ENCODE measurements around the gene LSM14B.
A peak's percentile ranks its signal among the peaks of the same experiment; 100 is the strongest.

Gene LSM14B

GRCh38 chr20:62156254-62156556 lies 33.9 kb downstream of the LSM14B start:
- DNase-seq (ENCODE audit: low read depth) = no peak
- TF ChIP-seq MAX (IDR thresholded peaks at IDR 0.05; ENCODE audit: low read depth, low read length) = no peak
- TF ChIP-seq CTCF (IDR thresholded peaks at IDR 0.05; ENCODE audit: low read depth, low read length) = no peak
- no peak for TF ChIP-seq POLR2A (IDR thresholded peaks at IDR 0.05; ENCODE audit: extremely low read depth, insufficient read length)
- TF ChIP-seq MYC (IDR thresholded peaks at IDR 0.05; ENCODE audit: low read depth, low read length) = no peak
- H3K4me3 ChIP-seq (ENCODE audit: low read depth, low read length) = no peak overlapping the region

GRCh38 chr20:62156592-62157386 lies 34.5 kb downstream of the LSM14B start:
- H3K4me3 ChIP-seq (ENCODE audit: low read depth, low read length) = no peak overlapping the region
- TF ChIP-seq POLR2A (IDR thresholded peaks at IDR 0.05; ENCODE audit: extremely low read depth, insufficient read length) (no peak), CTCF (IDR thresholded peaks at IDR 0.05; ENCODE audit: low read depth, low read length) (peak; percentile 62)
- DNase-seq (ENCODE audit: low read depth) = peak; percentile 69

GRCh38 chr20:62157387-62158087 lies 35.3 kb downstream of the LSM14B start:
- DNase-seq (ENCODE audit: low read depth) = no peak
- no peak overlapping the region for H3K4me3 ChIP-seq (ENCODE audit: low read depth, low read length)
- TF ChIP-seq POLR2A (IDR thresholded peaks at IDR 0.05; ENCODE audit: extremely low read depth, insufficient read length) (no peak), MAX (IDR thresholded peaks at IDR 0.05; ENCODE audit: low read depth, low read length) (no peak), MYC (IDR thresholded peaks at IDR 0.05; ENCODE audit: low read depth, low read length) (no peak), CTCF (IDR thresholded peaks at IDR 0.05; ENCODE audit: low read depth, low read length) (no peak)

GRCh38 chr20:62158088-62158400 lies 35.8 kb downstream of the LSM14B start:
- no peak for DNase-seq (ENCODE audit: low read depth)
- TF ChIP-seq MYC (IDR thresholded peaks at IDR 0.05; ENCODE audit: low read depth, low read length) (no peak), POLR2A (IDR thresholded peaks at IDR 0.05; ENCODE audit: extremely low read depth, insufficient read length) (no peak), CTCF (IDR thresholded peaks at IDR 0.05; ENCODE audit: low read depth, low read length) (no peak)
- H3K4me3 ChIP-seq (ENCODE audit: low read depth, low read length) = no peak overlapping the region

GRCh38 chr20:62158541-62158940 lies 36.3 kb downstream of the LSM14B start:
- TF ChIP-seq CTCF (IDR thresholded peaks at IDR 0.05; ENCODE audit: low read depth, low read length) = no peak
- TF ChIP-seq MAX (IDR thresholded peaks at IDR 0.05; ENCODE audit: low read depth, low read length) = no peak
- no peak for TF ChIP-seq POLR2A (IDR thresholded peaks at IDR 0.05; ENCODE audit: extremely low read depth, insufficient read length)
- no peak for TF ChIP-seq MYC (IDR thresholded peaks at IDR 0.05; ENCODE audit: low read depth, low read length)
- H3K4me3 ChIP-seq (ENCODE audit: low read depth, low read length) = no peak overlapping the region

GRCh38 chr20:62159052-62159451 lies 36.8 kb downstream of the LSM14B start:
- no peak for TF ChIP-seq MYC (IDR thresholded peaks at IDR 0.05; ENCODE audit: low read depth, low read length)
- no peak for TF ChIP-seq MAX (IDR thresholded peaks at IDR 0.05; ENCODE audit: low read depth, low read length)
- TF ChIP-seq POLR2A (IDR thresholded peaks at IDR 0.05; ENCODE audit: extremely low read depth, insufficient read length) = no peak
- TF ChIP-seq CTCF (IDR thresholded peaks at IDR 0.05; ENCODE audit: low read depth, low read length) = no peak
- no peak overlapping the region for H3K4me3 ChIP-seq (ENCODE audit: low read depth, low read length)
- DNase-seq (ENCODE audit: low read depth) = no peak

More at GRCh38 chr20:62158541-62158940, 36.3 kb downstream of the LSM14B start:
- no peak for DNase-seq (ENCODE audit: low read depth)
